Measurements from ENCODE around the gene STX8.
A peak's percentile ranks its signal among the peaks of the same experiment; 100 is the strongest.

The STX8 gene

DNA sequence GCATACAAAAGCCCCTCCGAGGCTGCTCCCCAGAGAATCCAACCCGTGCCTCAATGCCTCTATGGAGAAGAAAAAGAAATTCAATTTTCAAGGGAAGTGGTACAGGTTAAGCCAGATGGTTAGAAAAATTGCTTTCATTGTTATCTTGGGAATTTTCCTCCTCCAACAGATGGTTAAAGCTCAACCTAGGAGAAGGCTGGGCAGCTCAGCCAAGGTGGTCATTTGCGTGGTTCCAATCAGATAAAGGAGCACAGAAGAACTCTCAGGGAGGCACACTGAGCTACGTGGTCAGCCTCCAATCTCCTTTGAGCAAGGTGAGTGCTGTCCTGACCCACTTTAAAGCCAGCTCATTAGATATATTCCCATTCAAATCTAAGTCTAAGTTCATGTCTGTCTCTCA is 106.7 kb downstream of the STX8 start:
- no peaks in the 10 kb centered on the region for H3K9me3 ChIP-seq (ENCODE audit: insufficient read depth, low read length, severe bottlenecking)
- no peak overlapping the region for H3K4me2 ChIP-seq (ENCODE audit: insufficient read depth, low read length)
- no peaks in the 10 kb centered on the region for H3K36me3 ChIP-seq (ENCODE audit: insufficient read depth, low read length)
- H3K4me1 ChIP-seq (ENCODE audit: insufficient read depth, low read length): peaks cover 44% of the 10 kb centered on the region
- TF ChIP-seq, protein P1, sequence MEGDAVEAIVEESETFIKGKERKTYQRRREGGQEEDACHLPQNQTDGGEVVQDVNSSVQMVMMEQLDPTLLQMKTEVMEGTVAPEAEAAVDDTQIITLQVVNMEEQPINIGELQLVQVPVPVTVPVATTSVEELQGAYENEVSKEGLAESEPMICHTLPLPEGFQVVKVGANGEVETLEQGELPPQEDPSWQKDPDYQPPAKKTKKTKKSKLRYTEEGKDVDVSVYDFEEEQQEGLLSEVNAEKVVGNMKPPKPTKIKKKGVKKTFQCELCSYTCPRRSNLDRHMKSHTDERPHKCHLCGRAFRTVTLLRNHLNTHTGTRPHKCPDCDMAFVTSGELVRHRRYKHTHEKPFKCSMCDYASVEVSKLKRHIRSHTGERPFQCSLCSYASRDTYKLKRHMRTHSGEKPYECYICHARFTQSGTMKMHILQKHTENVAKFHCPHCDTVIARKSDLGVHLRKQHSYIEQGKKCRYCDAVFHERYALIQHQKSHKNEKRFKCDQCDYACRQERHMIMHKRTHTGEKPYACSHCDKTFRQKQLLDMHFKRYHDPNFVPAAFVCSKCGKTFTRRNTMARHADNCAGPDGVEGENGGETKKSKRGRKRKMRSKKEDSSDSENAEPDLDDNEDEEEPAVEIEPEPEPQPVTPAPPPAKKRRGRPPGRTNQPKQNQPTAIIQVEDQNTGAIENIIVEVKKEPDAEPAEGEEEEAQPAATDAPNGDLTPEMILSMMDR (IDR thresholded peaks at IDR 0.05; ENCODE audit: borderline replicate concordance, extremely low read depth, low read length, poor library complexity, severe bottlenecking): no peak
- TF ChIP-seq EZH2 (IDR thresholded peaks at IDR 0.05; ENCODE audit: borderline replicate concordance, low read depth, low read length, severe bottlenecking): no peak
- ATAC-seq (ENCODE audit: insufficient read depth, low read depth): no peak
- H4K20me1 ChIP-seq (ENCODE audit: insufficient read depth, low read length): no peaks in the 10 kb centered on the region
- no peak overlapping the region for H3K4me3 ChIP-seq (ENCODE audit: low read depth in 1 of 2, low read length in 2 of 2)
- H3K79me2 ChIP-seq (ENCODE audit: insufficient read depth, low read length): no peaks in the 10 kb centered on the region
- DNase-seq: no peak
- H3K9ac ChIP-seq (ENCODE audit: low read depth, low read length): peak overlapping the region; percentile 43; the same call in 1 of the 2 replicates
- no peaks in the 10 kb centered on the region for H3K27me3 ChIP-seq (ENCODE audit: insufficient read depth, low read length, poor library complexity)
- H3K27ac ChIP-seq (ENCODE audit: low read length): peak overlapping the region; percentile 88
- H2AFZ ChIP-seq (ENCODE audit: low read depth, low read length): peak overlapping the region; percentile 68; the same call in 1 of the 2 replicates

DNA sequence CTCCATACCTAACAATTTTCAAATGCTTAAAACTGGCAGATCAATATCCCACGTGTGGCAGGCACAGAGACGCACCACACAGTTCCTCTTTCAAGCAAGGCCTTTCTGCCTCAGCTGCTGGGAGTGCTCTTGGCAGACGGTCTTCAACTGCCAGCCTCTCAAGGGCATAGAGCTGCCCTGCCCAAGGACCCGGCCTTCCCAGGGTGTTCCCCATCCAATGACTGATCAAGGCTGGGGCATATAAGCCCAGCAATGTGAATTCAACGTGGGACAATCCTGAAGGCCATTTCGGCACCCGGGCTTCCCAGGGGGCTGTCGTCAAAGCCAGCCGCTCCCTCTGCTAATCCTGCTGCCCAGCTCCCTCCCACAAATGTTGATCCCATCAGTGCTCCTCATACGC is 107.1 kb downstream of the STX8 start:
- Histone ChIP-seq H2AFZ (ENCODE audit: low read depth, low read length) (0 out of 2 replicates have a peak overlapping the region, but pooled peaks have one; percentile 68), H3K79me2 (ENCODE audit: insufficient read depth, low read length) (no peaks in the 10 kb centered on the region), H3K9ac (ENCODE audit: low read depth, low read length) (no peak overlapping the region), H3K4me2 (ENCODE audit: insufficient read depth, low read length) (no peak overlapping the region), H3K27me3 (ENCODE audit: insufficient read depth, low read length, poor library complexity) (no peaks in the 10 kb centered on the region), H3K36me3 (ENCODE audit: insufficient read depth, low read length) (no peaks in the 10 kb centered on the region), H3K4me3 (ENCODE audit: low read depth in 1 of 2, low read length in 2 of 2) (no peak overlapping the region), H3K4me1 (ENCODE audit: insufficient read depth, low read length) (peaks cover 44% of the 10 kb centered on the region), H3K27ac (ENCODE audit: low read length) (peak overlapping the region; percentile 88), H3K9me3 (ENCODE audit: insufficient read depth, low read length, severe bottlenecking) (no peaks in the 10 kb centered on the region), H4K20me1 (ENCODE audit: insufficient read depth, low read length) (no peaks in the 10 kb centered on the region)
- DNase-seq (no peak), ATAC-seq (ENCODE audit: insufficient read depth, low read depth) (no peak)
- TF ChIP-seq, protein P1 (IDR thresholded peaks at IDR 0.05; ENCODE audit: borderline replicate concordance, extremely low read depth, low read length, poor library complexity, severe bottlenecking): no peak
- no peak for TF ChIP-seq EZH2 (IDR thresholded peaks at IDR 0.05; ENCODE audit: borderline replicate concordance, low read depth, low read length, severe bottlenecking)

DNA sequence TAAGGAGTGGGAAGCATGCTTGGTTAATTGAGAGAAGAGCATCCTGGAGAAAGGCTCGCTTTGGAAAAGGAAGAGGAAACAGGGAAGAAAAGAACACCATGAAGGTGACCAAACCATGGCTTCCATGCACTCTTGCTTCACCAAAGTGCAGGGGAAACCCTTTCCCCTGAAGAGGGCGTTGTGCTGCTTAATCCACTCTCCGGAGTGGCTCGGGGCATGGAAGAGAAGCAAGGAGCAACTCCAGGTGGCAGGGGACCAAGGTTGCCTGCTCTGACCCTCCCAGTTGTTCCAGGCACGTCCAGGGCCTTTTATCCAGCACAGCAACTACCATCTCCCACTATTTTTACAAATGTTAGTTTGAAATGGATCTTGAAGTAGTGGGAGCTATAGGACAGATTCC is 108.1 kb downstream of the STX8 start:
- no peaks in the 10 kb centered on the region for H3K27me3 ChIP-seq (ENCODE audit: insufficient read depth, low read length, poor library complexity)
- no peaks in the 10 kb centered on the region for H4K20me1 ChIP-seq (ENCODE audit: insufficient read depth, low read length)
- H3K4me2 ChIP-seq (ENCODE audit: insufficient read depth, low read length): no peak overlapping the region
- no peaks in the 10 kb centered on the region for H3K9me3 ChIP-seq (ENCODE audit: insufficient read depth, low read length, severe bottlenecking)
- peak overlapping the region; percentile 41; the same call in 1 of the 2 replicates for H3K27ac ChIP-seq (ENCODE audit: low read length)
- no peaks in the 10 kb centered on the region for H3K36me3 ChIP-seq (ENCODE audit: insufficient read depth, low read length)
- H3K4me1 ChIP-seq (ENCODE audit: insufficient read depth, low read length): peaks cover 40% of the 10 kb centered on the region
- no peaks in the 10 kb centered on the region for H3K79me2 ChIP-seq (ENCODE audit: insufficient read depth, low read length)
- H3K9ac ChIP-seq (ENCODE audit: low read depth, low read length): no peak overlapping the region
- no peak overlapping the region for H3K4me3 ChIP-seq (ENCODE audit: low read depth in 1 of 2, low read length in 2 of 2)
- no peak overlapping the region for H2AFZ ChIP-seq (ENCODE audit: low read depth, low read length)
- no peak for TF ChIP-seq EZH2 (IDR thresholded peaks at IDR 0.05; ENCODE audit: borderline replicate concordance, low read depth, low read length, severe bottlenecking)
- TF ChIP-seq, protein P1 (IDR thresholded peaks at IDR 0.05; ENCODE audit: borderline replicate concordance, extremely low read depth, low read length, poor library complexity, severe bottlenecking): peak; percentile 24
- DNase-seq (no peak), ATAC-seq (ENCODE audit: insufficient read depth, low read depth) (no peak)

Data from DND-41 (cell line).